AG04450 (cell line): ENCODE data around the gene USP49. TPM values are rescaled to one million over a fixed set of nuclear protein-coding genes. Genes with fewer than 3 reads are reported as not detected.
A peak's percentile ranks its signal among the peaks of the same experiment; 100 is the strongest.

Experiments
- CTCF ChIA-PET: fragments of 300-600, 350-600 bp; formaldehyde crosslinking; extraction: SDS; loops from one replicate; lab custom pipeline; 2022; ENCODE audit warnings: antibody characterized with exemption, inconsistent platforms; lab: Charles Lee
- POLR2A ChIA-PET: fragments of 350-600 bp; formaldehyde crosslinking; extraction: SDS; loops from one replicate; lab custom pipeline; 2021; ENCODE audit warnings: antibody characterized with exemption, inconsistent platforms; lab: Yijun Ruan, JAX
- DNase-seq: peaks from one replicate; pipeline ENCODE4 v3.0.0-alpha.2; 2011; ENCODE audit warnings: low read depth, low spot score
- H3K27ac ChIP-seq: one replicate; pipeline ENCODE4 v1.5.1; 2012; ENCODE audit warnings: low read depth, low read length, control low read depth
- H3K27me3 ChIP-seq: one replicate; pipeline ENCODE4 v1.6.0; 2012; ENCODE audit warnings: low read length; ENCODE audit not compliant: control insufficient read depth, insufficient read depth
- H3K4me3 ChIP-seq: 2 replicates; pipeline ENCODE4 v1.5.1; 2011; ENCODE audit warnings: mild to moderate bottlenecking, low read depth, low read length, control low read depth
- H3K9me3 ChIP-seq: 2 replicates; pipeline ENCODE4 v1.5.1; 2012; ENCODE audit warnings: low read length; ENCODE audit not compliant: control insufficient read depth, insufficient read depth
- polyA plus RNA-seq: library from polyadenylated mRNA; depleted of rRNA; stranded (reverse); fragments of >200 nt; gene quantifications from 2 replicates; pipeline ENCODE4 v1.2.3, GENCODE V29; 2011
- TF ChIP-seq, protein P1 (sequence below): IDR thresholded peaks from 2 replicates; pipeline ENCODE4 v1.5.1; 2011; ENCODE audit warnings: low read depth, low read length, control low read depth, inconsistent platforms

The USP49 gene
- polyA plus RNA-seq, 1 experiment, result 3.0 TPM

DNA sequence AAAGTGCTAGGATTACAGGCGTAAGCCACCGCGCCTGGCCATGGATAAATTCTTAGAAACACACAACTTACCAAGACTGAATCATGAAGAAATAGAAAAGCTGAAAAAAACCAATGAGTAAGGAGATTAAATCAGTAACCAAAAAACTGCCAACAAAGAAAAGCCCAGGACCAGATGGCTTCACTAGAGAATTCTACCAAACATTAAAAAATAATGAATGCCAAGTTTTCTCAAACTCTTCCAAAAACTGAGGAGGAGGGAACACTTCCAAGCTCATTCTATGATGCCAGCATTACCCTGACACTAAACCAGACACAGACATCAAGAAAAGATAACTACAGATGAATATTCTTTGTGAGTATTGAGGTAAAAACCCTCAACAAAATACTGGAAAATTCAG lies 44.3 kb downstream of the USP49 start:
- POLR2A ChIA-PET, result no interaction called here

DNA sequence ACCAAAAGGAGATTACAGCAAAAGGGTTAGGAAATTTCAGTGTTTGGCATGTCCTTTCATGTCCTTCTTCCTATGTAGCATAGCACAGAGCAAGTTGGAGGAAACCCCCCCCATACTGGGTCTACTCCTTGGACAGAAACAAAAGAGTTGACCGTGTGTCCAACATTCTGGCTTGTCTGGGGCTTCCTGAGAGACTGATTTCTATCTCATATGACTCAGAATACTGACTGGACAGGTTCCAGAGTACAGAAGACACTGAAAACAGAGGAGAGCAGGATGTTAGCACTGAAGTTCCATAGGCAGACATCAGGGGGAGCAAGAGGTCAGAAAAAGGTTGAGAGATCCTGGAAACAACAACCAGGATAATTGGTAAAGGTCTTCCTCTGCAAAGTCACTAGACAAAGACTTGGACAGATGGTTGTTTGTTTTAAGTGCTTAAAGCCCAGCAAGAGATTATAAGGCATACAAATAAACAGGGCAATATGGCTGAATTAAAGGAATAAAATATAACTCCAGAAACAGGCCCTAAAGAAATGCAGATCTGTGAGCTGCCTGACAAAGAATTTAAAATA lies 48.4 kb downstream of the USP49 start:
- ChIA-PET CTCF (interaction anchor here (0.5 to 5.2 kb wide), 24 partner anchors 10 to 301 kb away, joined by 3 to 60 read pairs (median 4); partner anchors contain the start of genes BYSL and MED20), POLR2A (interaction anchor here (0.6 to 0.8 kb wide), 2 partner anchors 19 to 40 kb away, joined by 3 read pairs; no protein-coding TSS in a partner anchor)
- peak overlapping the region; percentile 73 for H3K27ac ChIP-seq
- H3K4me3 ChIP-seq, result no peak overlapping the region
- no peaks in the 10 kb centered on the region for H3K9me3 ChIP-seq
- TF ChIP-seq, protein P1, sequence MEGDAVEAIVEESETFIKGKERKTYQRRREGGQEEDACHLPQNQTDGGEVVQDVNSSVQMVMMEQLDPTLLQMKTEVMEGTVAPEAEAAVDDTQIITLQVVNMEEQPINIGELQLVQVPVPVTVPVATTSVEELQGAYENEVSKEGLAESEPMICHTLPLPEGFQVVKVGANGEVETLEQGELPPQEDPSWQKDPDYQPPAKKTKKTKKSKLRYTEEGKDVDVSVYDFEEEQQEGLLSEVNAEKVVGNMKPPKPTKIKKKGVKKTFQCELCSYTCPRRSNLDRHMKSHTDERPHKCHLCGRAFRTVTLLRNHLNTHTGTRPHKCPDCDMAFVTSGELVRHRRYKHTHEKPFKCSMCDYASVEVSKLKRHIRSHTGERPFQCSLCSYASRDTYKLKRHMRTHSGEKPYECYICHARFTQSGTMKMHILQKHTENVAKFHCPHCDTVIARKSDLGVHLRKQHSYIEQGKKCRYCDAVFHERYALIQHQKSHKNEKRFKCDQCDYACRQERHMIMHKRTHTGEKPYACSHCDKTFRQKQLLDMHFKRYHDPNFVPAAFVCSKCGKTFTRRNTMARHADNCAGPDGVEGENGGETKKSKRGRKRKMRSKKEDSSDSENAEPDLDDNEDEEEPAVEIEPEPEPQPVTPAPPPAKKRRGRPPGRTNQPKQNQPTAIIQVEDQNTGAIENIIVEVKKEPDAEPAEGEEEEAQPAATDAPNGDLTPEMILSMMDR, result peak; percentile 92
- DNase-seq, result peak; percentile 84
- no peaks in the 10 kb centered on the region for H3K27me3 ChIP-seq

More for the DNA sequence above, 44.3 kb downstream of the USP49 start:
- Histone ChIP-seq H3K9me3 (no peaks in the 10 kb centered on the region), H3K27me3 (no peaks in the 10 kb centered on the region), H3K27ac (no peak overlapping the region), H3K4me3 (no peak overlapping the region)
- CTCF ChIA-PET, result interaction anchor here (1.0 kb wide), 1 partner anchor 70 kb away, joined by 5 read pairs; the partner anchor contains the start of genes BYSL and MED20
- no peak for DNase-seq
- TF ChIP-seq, protein P1, result no peak

DNA sequence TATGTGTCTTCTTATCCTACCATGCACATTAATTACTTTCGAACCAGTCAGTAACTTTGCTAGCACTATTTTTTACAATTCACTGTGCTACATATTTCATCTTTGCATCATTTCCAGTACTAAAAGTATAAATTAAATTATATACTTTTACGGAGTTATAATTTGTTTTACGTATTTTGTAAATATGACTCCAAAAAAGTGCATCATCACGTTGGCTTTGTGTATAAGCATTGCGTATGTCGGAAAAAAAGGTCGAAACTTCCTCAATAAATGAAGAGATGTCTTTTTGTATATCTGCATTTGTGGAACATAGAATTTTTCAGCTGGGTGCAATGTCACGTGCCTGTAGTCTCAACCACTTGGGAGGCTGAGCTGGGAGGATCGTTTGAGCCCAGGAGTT lies 52.0 kb downstream of the USP49 start:
- ChIA-PET POLR2A (no interaction called here), CTCF (interaction anchor here (0.6 to 0.9 kb wide), 2 partner anchors 79 to 201 kb away, joined by 3 to 5 read pairs; no protein-coding TSS in a partner anchor)
- H3K27me3 ChIP-seq, result no peaks in the 10 kb centered on the region
- H3K4me3 ChIP-seq, result no peak overlapping the region
- no peak for DNase-seq
- TF ChIP-seq, protein P1, result no peak
- no peak overlapping the region for H3K27ac ChIP-seq
- no peaks in the 10 kb centered on the region for H3K9me3 ChIP-seq

DNA sequence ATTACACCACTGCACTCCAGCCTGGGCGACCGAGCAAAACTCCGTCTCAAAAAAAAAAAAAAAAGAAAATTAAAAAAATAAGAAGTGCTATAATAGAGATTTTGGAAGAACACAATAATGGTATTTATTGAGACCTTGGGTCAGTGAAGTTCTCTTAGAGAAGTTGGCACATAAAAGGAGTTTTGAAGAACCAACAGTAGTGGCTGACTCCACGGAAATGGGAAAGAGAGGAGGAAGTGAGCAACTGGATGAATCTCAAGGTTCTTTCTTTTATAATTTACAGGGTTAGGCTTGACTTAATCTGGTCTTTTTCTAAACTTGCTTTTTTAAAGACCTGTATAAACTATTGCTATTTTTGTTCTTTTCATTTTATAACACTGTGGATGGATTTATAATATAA lies 54.8 kb downstream of the USP49 start:
- TF ChIP-seq, protein P1, result no peak
- no peak for DNase-seq
- POLR2A ChIA-PET, result no interaction called here
- Histone ChIP-seq H3K4me3 (no peak overlapping the region), H3K27ac (no peak overlapping the region), H3K27me3 (no peaks in the 10 kb centered on the region), H3K9me3 (no peaks in the 10 kb centered on the region)
- CTCF ChIA-PET, result interaction anchor here (0.7 kb wide), 1 partner anchor 81 kb away, joined by 8 read pairs; the partner anchor contains the start of gene MED20

DNA sequence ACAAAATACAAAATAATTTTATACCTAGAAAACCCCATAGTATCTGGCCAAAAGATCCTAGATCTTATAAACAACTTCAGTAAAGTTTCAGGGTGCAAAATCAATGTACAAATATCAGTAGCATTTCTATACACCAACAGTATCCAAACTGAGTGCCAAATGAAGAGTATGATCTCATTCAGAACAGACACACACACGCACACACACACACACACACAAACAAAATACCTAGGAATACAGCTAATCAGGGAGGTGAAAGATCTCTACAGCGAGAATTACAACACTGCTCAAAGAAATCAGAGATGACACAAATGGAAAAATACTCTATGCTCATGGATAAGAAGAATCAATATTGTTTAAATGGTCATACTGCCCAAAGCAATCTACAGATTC lies 58.5 kb downstream of the USP49 start:
- ChIA-PET POLR2A (no interaction called here), CTCF (interaction anchor here (1.4 to 1.8 kb wide), 2 partner anchors 50 to 84 kb away, joined by 4 to 5 read pairs; partner anchors contain the start of genes BYSL and MED20)
- no peak for DNase-seq
- Histone ChIP-seq H3K4me3 (no peak overlapping the region), H3K27ac (no peak overlapping the region), H3K27me3 (no peaks in the 10 kb centered on the region), H3K9me3 (no peaks in the 10 kb centered on the region)
- TF ChIP-seq, protein P1, result no peak
